IMR-90 (cell line): ENCODE measurements around the gene CRABP1. TPM values are rescaled to one million over a fixed set of nuclear protein-coding genes. Genes with fewer than 3 reads are reported as not detected.

Experiments used
- ATAC-seq: fragments of 200-7000 bp; cut with Tn5 transposase; 2 replicates; pipeline ENCODE4 v1.9.1; 2020; ENCODE audit warnings: low read depth, mild to moderate bottlenecking, moderate library complexity
- BruUV-seq: library from RNA; stranded (reverse); fragments of 400-500 nt; replicated peaks from 2 replicates; lab custom pipeline; 2021; lab: Mats Ljungman, UMichigan
- CTCF ChIA-PET: fragments of 300-600 bp; formaldehyde crosslinking; extraction: SDS; loops from one replicate; lab custom pipeline; 2021; ENCODE audit warnings: antibody characterized with exemption; lab: Yijun Ruan, JAX
- POLR2A ChIA-PET: fragments of 300-600 bp; sonication (Branson Sonifier 250); formaldehyde crosslinking; loops from one replicate; lab custom pipeline; 2022; ENCODE audit warnings: antibody characterized with exemption; ENCODE audit not compliant: unreplicated experiment; lab: Charles Lee
- DNase-seq: peaks from one replicate; pipeline ENCODE4 v3.0.0; 2013
- H2AFZ ChIP-seq: replicated peaks from 2 replicates; pipeline ENCODE3; 2013; ENCODE audit warnings: low read length, mild to moderate bottlenecking; ENCODE audit not compliant: poor library complexity
- H2AK5ac ChIP-seq: 2 replicates; pipeline ENCODE4 v1.6.1; 2013; ENCODE audit warnings: low read depth, low read length, inconsistent platforms
- H2AK9ac ChIP-seq: replicated peaks from 2 replicates; pipeline ENCODE3; 2013; ENCODE audit warnings: mild to moderate bottlenecking, low read depth, low read length, moderate library complexity; ENCODE audit not compliant: poor library complexity
- H2BK120ac ChIP-seq: 2 replicates; pipeline ENCODE4 v1.6.1; 2013; ENCODE audit warnings: low read depth, low read length, inconsistent platforms
- H2BK15ac ChIP-seq: 3 replicates; pipeline ENCODE4 v1.6.1; 2013; ENCODE audit warnings: low read depth, low read length, inconsistent platforms
- H2BK20ac ChIP-seq: 2 replicates; pipeline ENCODE4 v1.6.1; 2013; ENCODE audit warnings: low read depth, mild to moderate bottlenecking, inconsistent platforms, low read length, moderate library complexity
- H2BK5ac ChIP-seq: 2 replicates; pipeline ENCODE4 v1.6.1; 2013; ENCODE audit warnings: mild to moderate bottlenecking, low read depth, low read length, inconsistent platforms; ENCODE audit not compliant: poor library complexity, severe bottlenecking
- H3K14ac ChIP-seq: replicated peaks from 2 replicates; pipeline ENCODE4 v1.6.1; 2013; ENCODE audit warnings: low read depth, low read length, inconsistent platforms
- H3K18ac ChIP-seq: 2 replicates; pipeline ENCODE4 v1.6.1; 2013; ENCODE audit warnings: low read depth, low read length, control low read depth
- H3K23ac ChIP-seq: 2 replicates; pipeline ENCODE4 v1.6.1; 2013; ENCODE audit warnings: low read depth, low read length, inconsistent platforms
- H3K27ac ChIP-seq: 2 replicates; pipeline ENCODE4 v1.5.1; 2013; ENCODE audit warnings: mild to moderate bottlenecking, control low read depth, low read length; ENCODE audit not compliant: insufficient read depth
- H3K27me3 ChIP-seq: 2 replicates; pipeline ENCODE4 v1.6.1; 2013; ENCODE audit warnings: low read length; ENCODE audit not compliant: control insufficient read depth, insufficient read depth
- H3K36me3 ChIP-seq: 2 replicates; pipeline ENCODE4 v1.6.1; 2013; ENCODE audit warnings: low read length, mixed read lengths; ENCODE audit not compliant: control insufficient read depth, insufficient read depth
- H3K4ac ChIP-seq: 2 replicates; pipeline ENCODE4 v1.6.1; 2013; ENCODE audit warnings: low read depth, low read length, inconsistent platforms
- H3K4me1 ChIP-seq: 2 replicates; pipeline ENCODE4 v1.6.1; 2013; ENCODE audit warnings: low read length, mixed read lengths; ENCODE audit not compliant: control insufficient read depth, insufficient read depth
- H3K4me2 ChIP-seq: 2 replicates; pipeline ENCODE4 v1.6.1; 2013; ENCODE audit warnings: low read depth, mild to moderate bottlenecking, control low read depth, low read length, moderate library complexity
- H3K4me3 ChIP-seq: 2 replicates; pipeline ENCODE4 v1.5.1; 2013; ENCODE audit warnings: low read depth, mild to moderate bottlenecking, control low read depth, low read length, moderate library complexity; ENCODE audit not compliant: insufficient read depth
- H3K56ac ChIP-seq: 2 replicates; pipeline ENCODE4 v1.6.1; 2013; ENCODE audit warnings: low read length, inconsistent platforms; ENCODE audit not compliant: insufficient read depth; ENCODE audit errors: extremely low read depth
- H3K79me1 ChIP-seq, 2 experiments: 2 replicates each; pipeline ENCODE4 v1.6.1; 2013; ENCODE audit warnings: low read length in 2 of 2, inconsistent platforms in 1 of 2, low read depth in 1 of 2
- H3K9ac ChIP-seq: 2 replicates; pipeline ENCODE4 v1.6.1; 2013; ENCODE audit warnings: low read depth, low read length, control low read depth
- H3K9me1 ChIP-seq: 2 replicates; pipeline ENCODE4 v1.6.1; 2013; ENCODE audit warnings: low read length, inconsistent platforms; ENCODE audit not compliant: insufficient read depth
- H3K9me3 ChIP-seq: 2 replicates; pipeline ENCODE4 v1.6.1; 2013; ENCODE audit warnings: low read length; ENCODE audit not compliant: control insufficient read depth, insufficient read depth
- H4K20me1 ChIP-seq: 2 replicates; pipeline ENCODE4 v1.6.1; 2013; ENCODE audit warnings: low read length, inconsistent platforms; ENCODE audit not compliant: insufficient read depth
- H4K5ac ChIP-seq: 2 replicates; pipeline ENCODE4 v1.6.1; 2013; ENCODE audit warnings: mild to moderate bottlenecking, low read depth, low read length, control low read depth
- H4K8ac ChIP-seq, 2 experiments: 2 replicates each; pipeline ENCODE4 v1.6.1; 2013; ENCODE audit warnings: low read depth in 2 of 2, low read length in 2 of 2, control low read depth in 1 of 2, inconsistent platforms in 1 of 2
- H4K91ac ChIP-seq: 2 replicates; pipeline ENCODE4 v1.6.1; 2013; ENCODE audit warnings: low read depth, low read length, inconsistent platforms; ENCODE audit not compliant: insufficient read depth
- BHLHE40 ChIP-seq: fragments of 150-350 bp; IDR thresholded peaks from 2 replicates; pipeline ENCODE4 v1.6.1; 2016; ENCODE audit warnings: mild to moderate bottlenecking, low read depth, low read length
- CHD1 ChIP-seq: IDR thresholded peaks from 2 replicates; pipeline ENCODE4 v1.6.1; 2012; ENCODE audit warnings: low read depth, low read length, improper control_type of control experiment
- CTCF ChIP-seq: conservative IDR thresholded peaks from 2 replicates; pipeline ENCODE4 v1.5.1; 2012; ENCODE audit warnings: mild to moderate bottlenecking, low read depth, low read length, improper control_type of control experiment
- MAFK ChIP-seq: IDR thresholded peaks from 2 replicates; pipeline ENCODE4 v1.6.1; 2012; ENCODE audit warnings: low read depth, low read length, improper control_type of control experiment
- MXI1 ChIP-seq: IDR thresholded peaks from 2 replicates; pipeline ENCODE4 v1.6.1; 2012; ENCODE audit warnings: low read depth, mild to moderate bottlenecking, low read length, moderate library complexity, borderline replicate concordance
- NFE2L2 ChIP-seq: fragments of 150-350 bp; IDR thresholded peaks from 2 replicates; pipeline ENCODE4 v1.6.1; 2016; ENCODE audit warnings: low read depth, mild to moderate bottlenecking, low read length
- RCOR1 ChIP-seq: IDR thresholded peaks from 2 replicates; pipeline ENCODE4 v1.6.1; 2012; ENCODE audit warnings: mild to moderate bottlenecking, low read length, improper control_type of control experiment; ENCODE audit not compliant: insufficient replicate concordance
- RFX5 ChIP-seq: IDR thresholded peaks from 2 replicates; pipeline ENCODE4 v1.8.0; 2012; ENCODE audit warnings: low read depth, mild to moderate bottlenecking, low read length, moderate library complexity
- SMC3 ChIP-seq: fragments of 150-350 bp; IDR thresholded peaks from 2 replicates; pipeline ENCODE4 v1.6.1; 2016; ENCODE audit warnings: low read depth, mild to moderate bottlenecking, antibody characterized with exemption, low read length, moderate library complexity
- whole genome bisulfite sequencing, 2 experiments: methylation state at CpG; one replicate each; pipeline versions ENCODE4 v1.1.5 to v1.1.7; 2013; ENCODE audit warnings: missing lambda C conversion rate in 2 of 2; ENCODE audit not compliant: insufficient read length in 1 of 2; ENCODE audit errors: extremely low coverage in 2 of 2; 5-methylcytosine and 5-hydroxymethylcytosine counted together
- dilution Hi-C: fragments of 300-500 bp; cut with HindIII; formaldehyde crosslinking; loops from one replicate; pipeline ENCODE4 v1.14.3; 2018; ENCODE audit warnings: low sequenced_read_pairs; ENCODE audit not compliant: unreplicated experiment
- in situ Hi-C: fragments of 300-500 bp; cut with MboI; formaldehyde crosslinking; loops from 3 replicates; pipeline ENCODE4 v1.14.3; 2019; ENCODE audit warnings: low sequenced_read_pairs, inconsistent platforms, mixed read lengths
- intact Hi-C: fragments of 100-400 bp; cut with micrococcal nuclease; formaldehyde crosslinking; loops from 2 replicates; pipeline ENCODE4 v1.10.0; 2022
- polyA plus RNA-seq, 3 experiments: library from polyadenylated mRNA; depleted of rRNA; stranded (reverse); fragments of >200 nt; gene quantifications; 2 replicates each; pipeline ENCODE4 v1.2.3, GENCODE V29; 2012; ENCODE audit warnings: low replicate concordance in 1 of 3
- total RNA-seq: library from RNA; depleted of rRNA; stranded (reverse); fragments of >200 nt; gene quantifications from 2 replicates; pipeline ENCODE4 v1.2.3, GENCODE V29; 2012

Gene CRABP1
- total and polyA plus RNA-seq, 2 of the 4 experiments (the other 2 are of a cell fraction), result not detected

GRCh38 chr15:78387246-78388037 is 47.3 kb downstream of the CRABP1 start:
- Histone ChIP-seq H2BK120ac (no peak overlapping the region), H2AK9ac (no peak overlapping the region), H3K56ac (no peak overlapping the region), H3K9me1 (0 out of 2 replicates have a peak, but pooled peaks cover 3% of the 10 kb centered on the region), H3K27me3 (peaks cover 53% of the 10 kb centered on the region), H3K36me3 (no peaks in the 10 kb centered on the region), H3K4me2 (no peak overlapping the region), H4K8ac (no peak overlapping the region), H2BK5ac (no peak overlapping the region), H3K9ac (no peak overlapping the region), H4K91ac (no peak overlapping the region), H3K4me1 (no peaks in the 10 kb centered on the region), H3K79me1 (no peaks in the 10 kb centered on the region), H2AK5ac (no peak overlapping the region), H3K4me3 (no peak overlapping the region), H3K18ac (no peak overlapping the region), H2BK20ac (no peak overlapping the region), H4K5ac (no peak overlapping the region), H3K27ac (no peak overlapping the region), H2BK15ac (no peak overlapping the region), H3K14ac (no peak overlapping the region), H3K4ac (no peak overlapping the region), H4K20me1 (no peaks in the 10 kb centered on the region), H3K9me3 (no peaks in the 10 kb centered on the region), H3K23ac (no peak overlapping the region), H2AFZ (no peak overlapping the region)
- CTCF ChIA-PET, result no interaction called here
- intact Hi-C loops, result no loop called here
- in situ Hi-C loops, result no loop called here
- DNase-seq, result no peak
- WGBS, 2 experiments, result 0% methylated on average over 1 of the region's 6 CpGs; no CpG with 5 or more reads in 1 of the 2 experiments
- POLR2A ChIA-PET, result no interaction called here
- BruUV-seq, result no TSS peak
- dilution Hi-C loops, result no loop called here
- TF ChIP-seq MXI1, result no peak
- TF ChIP-seq NFE2L2, result no peak
- no peak for TF ChIP-seq RCOR1
- no peak for TF ChIP-seq CHD1
- TF ChIP-seq SMC3, result no peak
- no peak for TF ChIP-seq RFX5
- no peak for TF ChIP-seq MAFK
- TF ChIP-seq BHLHE40, result no peak
- TF ChIP-seq CTCF, result no peak
- ATAC-seq, result no peak
